T1000 (cell line): ENCODE measurements around the gene CMTM8.

Source experiments
- DNase-seq: peaks from one replicate; lab custom pipeline; 2025; ENCODE audit warnings: mixed read lengths; lab: John Stamatoyannopoulos, UW

The CMTM8 gene

DNA sequence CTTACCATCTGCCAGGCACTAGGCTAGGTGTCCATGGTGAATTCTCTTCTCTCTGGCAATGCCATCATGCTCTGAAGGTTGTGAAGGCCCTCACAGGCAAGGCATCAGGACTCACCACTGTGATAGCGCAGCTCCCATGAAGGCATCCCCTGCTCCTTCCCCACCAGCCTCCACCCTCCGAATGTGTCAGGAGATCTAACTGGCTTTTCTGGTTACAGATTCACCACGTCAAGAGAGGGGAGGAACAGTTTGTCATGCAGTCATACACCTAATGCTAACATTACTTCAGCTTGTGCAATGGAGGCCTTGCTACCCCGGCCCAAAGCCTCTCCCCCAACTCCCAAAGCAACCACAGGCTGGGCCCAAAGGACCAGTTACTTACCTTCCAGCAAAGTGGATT lies 8.9 kb upstream of the CMTM8 start:
- no peak for DNase-seq

GRCh38 chr3:32236377-32236776 lies 2.1 kb upstream of the CMTM8 start:
- no peak for DNase-seq

- DNase-seq: no peak
Observed at GRCh38 chr3:32237670-32238452, 619 bp upstream of the CMTM8 start.

GRCh38 chr3:32239307-32240158 lies 1.1 kb downstream of the CMTM8 start:
- DNase-seq: no peak

DNA sequence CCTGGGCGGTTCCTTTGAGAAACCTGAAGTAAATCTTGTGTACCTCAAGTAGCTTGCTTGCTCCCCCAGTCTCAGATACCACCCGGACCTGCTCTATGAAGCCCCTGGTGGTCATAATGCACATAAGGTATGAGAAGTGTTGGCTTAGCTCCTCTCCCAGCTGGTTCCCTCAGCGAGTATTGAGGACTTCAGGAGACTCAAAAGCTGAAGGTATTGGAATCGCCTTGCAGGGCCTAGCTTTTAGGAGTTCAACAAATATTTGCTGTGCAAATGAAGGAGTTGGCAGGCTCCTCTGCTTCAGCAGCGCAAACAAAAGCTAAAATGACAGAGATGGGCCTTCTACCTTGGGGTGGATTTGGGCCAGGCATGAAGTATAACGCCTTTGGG lies 1.7 kb downstream of the CMTM8 start:
- DNase-seq: no peak

DNA sequence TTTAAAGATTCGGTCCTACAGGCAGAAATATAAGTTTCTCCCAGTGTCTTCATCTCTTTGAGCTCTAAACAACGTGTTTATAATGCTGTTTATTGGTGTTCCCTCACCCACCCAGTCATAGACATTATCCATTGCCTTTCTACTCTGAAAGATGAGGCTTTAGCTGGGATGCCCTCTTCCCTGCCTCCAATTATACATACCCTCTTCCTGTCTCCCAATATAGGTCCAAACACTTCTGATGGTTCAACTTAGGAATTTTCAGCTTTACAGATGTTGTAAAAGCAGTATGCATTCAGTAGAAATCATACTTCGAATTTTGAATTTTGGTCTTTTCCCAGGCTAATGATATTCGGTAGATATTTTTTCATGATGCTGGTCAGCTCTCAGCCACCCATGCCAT lies 2.6 kb downstream of the CMTM8 start:
- no peak for DNase-seq

DNA sequence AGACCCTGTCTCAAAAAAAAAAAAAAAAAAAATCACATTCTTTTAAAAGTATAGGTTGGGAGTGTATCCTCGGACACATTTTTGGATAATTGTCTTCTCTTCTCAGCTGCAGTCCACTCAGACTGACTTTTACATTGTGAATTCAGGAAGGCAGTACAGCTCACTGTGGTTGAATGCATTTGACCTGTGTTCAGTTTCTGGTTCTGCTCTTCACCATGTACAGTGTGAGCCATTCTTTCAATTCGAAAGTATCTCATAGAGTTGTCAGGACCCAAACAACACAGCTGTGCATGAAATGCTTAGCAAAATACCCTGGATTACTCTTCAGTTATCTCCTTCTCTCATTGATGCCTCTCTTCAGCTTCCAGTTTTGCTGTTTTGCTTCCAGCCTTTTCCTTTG lies 5.0 kb downstream of the CMTM8 start:
- DNase-seq: no peak

DNA sequence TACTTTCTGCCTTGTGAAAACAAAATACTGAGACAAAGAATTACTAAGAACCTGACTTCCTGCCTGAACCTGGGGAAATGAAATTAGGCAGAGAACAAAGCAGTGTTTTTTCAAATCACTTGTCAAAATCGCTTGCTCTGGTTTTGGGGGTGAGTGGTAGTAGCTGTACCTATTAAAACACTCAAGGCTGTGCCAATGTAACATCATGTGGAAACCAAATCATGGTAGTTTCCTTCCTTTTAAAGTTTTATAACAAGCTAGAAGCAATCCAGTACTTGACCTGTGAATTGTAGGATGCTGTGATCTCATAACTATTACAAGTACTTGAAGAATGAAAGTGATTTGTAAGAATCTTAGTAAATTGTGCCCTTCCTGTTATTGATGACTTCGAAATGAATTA lies 6.7 kb downstream of the CMTM8 start:
- DNase-seq: no peak

GRCh38 chr3:32246079-32246675 lies 7.7 kb downstream of the CMTM8 start:
- DNase-seq: no peak

DNA sequence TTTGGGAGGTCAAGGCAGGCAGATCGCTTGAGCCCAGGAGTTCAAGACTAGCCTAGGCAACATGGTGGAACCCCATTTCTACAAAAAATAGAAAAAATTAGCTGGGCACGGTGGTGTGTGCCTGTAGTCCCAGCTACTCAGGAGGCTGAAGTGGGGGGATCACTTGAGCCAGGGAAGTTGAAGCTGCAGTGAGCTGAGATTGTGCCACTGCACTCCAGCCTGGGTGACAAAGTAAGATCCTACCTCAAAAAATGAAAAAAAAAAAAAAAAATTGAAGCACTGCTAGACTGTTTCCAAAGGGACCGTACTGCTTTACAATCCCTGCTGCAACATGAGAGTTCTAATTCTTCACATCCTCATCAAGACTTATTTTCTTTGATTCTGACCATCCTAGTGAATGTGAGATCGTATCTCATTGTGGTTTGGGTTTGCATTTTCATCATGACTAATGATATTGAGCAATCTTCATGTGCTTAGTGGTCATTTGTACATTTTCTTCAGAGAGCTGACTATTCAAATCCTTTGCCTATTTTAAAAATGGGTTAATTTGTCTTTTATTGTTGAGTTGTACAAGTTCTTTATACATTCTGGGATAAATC lies 10.8 kb downstream of the CMTM8 start:
- peak; percentile 17 for DNase-seq

DNA sequence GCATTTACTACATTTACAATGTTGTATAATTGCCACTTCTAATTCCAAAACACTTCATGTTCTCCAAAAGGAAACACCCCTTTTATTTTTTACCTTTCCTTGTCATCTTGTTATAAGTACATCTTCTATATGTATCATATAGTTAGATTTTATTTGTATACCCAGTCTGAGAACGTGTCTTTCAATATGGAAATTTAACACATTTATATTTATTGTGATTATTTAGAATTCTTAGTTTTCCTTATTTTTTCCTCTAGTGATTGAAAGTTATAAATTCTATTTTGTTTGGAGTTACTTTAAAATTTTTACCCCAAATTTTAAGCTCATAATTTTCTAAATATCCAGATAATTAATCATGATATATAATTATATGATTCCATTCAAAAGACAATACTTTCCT lies 15.8 kb downstream of the CMTM8 start:
- no peak for DNase-seq

DNA sequence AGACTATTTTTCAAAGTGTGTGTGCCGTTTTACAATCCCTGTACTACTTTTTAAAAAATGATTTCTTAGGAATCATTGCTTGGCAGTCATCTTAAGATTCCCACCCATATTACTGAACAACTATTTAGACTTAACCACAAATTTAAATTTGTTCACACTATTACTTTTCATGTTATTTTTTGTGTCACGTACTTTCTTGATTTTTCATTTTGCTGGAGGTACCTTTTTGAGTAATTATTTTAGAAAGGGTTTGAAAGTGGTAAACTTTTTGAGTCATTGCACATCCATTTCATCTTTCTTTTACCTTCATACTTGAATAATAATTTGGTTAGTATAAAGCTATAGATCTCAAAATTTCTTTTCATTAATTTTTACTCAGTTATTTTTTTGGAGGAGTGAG lies 16.9 kb downstream of the CMTM8 start:
- DNase-seq: no peak

GRCh38 chr3:32256206-32256605 lies 17.7 kb downstream of the CMTM8 start:
- DNase-seq: no peak

DNA sequence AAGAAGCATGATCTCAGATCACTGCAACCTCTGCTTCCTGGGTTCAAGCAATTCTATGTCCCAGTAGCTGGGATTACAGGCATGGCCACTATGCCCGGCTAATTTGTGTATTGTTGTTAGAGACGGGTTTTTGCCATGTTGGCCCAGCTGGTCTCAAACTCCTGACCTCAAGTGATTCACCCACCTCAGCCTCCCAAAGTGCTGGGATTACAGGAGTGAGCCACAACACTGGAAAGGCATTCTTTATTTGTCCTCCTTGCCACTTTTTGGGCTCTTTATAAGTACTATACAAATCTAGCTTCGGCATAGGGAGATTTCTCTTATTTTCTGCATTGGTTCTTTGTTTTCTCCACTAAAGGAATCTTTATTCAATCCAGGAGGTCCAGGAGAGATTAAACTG lies 18.6 kb downstream of the CMTM8 start:
- no peak for DNase-seq

DNA sequence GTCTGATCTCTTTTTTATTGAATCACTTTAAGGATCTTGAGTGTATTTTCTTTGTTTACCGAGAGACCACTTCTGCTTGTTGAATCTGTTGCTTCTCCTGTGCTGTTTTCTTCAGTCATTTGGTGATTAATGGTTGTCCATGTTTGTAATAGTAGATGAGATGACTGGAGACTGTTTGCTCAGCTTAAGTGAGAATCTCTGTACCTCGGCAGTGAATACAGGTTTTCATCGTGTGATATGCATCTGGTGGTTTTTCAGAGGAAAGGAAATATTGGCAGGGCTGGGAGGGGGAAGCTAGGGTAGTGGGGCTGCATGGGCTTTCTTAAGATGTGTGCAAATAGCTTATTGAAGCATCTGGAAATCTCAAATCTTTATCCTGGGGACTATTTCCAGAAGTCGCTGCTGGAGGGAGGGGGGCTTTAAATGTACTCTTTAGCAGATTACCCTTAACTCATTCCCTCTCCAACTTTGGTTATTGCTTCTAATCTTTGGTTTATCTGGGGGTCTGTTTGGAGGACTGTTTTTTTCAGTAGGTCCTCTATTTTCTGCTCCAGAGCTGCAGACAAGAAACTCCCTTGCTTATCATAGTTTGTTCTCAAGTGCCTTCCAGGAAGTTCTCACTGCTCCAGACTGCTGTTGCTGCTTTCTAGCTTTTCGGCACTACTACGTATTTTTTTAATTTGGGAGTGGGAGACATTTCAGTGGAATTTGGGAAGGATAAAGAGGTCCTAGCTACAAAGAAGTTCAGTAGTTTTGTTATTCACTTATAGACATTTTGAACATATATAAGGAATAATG lies 19.4 kb downstream of the CMTM8 start:
- no peak for DNase-seq

- DNase-seq: no peak
Observed at GRCh38 chr3:32258869-32259268, 20.4 kb downstream of the CMTM8 start.

DNA sequence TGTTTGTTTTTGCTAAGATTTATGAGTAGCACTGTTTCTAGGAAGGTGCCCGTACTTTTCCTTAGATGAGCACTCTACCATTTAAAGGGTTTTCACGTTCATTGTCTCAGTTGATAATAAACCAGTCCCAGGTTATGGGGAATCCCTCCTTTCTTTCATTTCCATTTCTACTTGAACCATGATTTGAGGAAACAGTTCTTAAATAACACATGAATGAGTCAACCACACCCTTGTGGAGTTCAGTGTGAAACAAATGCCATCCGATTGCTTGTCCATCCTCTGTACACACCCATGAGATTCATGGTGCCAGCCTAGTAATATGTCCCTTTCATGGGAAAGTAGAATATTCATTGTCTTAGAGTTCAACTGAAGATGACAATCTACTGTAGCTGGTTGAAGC lies 23.1 kb downstream of the CMTM8 start:
- no peak for DNase-seq

GRCh38 chr3:32262201-32262600 lies 23.7 kb downstream of the CMTM8 start:
- DNase-seq: no peak

DNA sequence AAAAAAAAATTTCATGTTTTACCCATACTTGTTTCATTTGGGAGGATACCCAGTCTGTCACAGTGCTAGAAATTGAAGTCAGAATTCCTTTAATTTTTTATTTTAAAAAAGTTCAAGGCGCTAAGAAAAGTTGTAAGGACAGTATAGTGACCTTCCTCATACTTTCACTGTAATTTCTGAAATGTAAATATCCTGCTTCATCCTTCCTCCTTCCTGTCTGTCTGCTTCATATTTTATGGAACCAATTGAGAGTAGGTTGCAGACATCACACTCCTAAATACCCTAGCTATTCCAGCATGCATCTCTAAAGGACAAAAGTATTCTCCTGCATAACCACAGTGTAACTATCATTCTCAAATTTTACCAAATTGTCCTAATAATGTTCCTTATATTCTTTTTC lies 35.8 kb downstream of the CMTM8 start:
- no peak for DNase-seq

- DNase-seq: no peak
Observed at GRCh38 chr3:32275506-32275905, 37.0 kb downstream of the CMTM8 start.

DNA sequence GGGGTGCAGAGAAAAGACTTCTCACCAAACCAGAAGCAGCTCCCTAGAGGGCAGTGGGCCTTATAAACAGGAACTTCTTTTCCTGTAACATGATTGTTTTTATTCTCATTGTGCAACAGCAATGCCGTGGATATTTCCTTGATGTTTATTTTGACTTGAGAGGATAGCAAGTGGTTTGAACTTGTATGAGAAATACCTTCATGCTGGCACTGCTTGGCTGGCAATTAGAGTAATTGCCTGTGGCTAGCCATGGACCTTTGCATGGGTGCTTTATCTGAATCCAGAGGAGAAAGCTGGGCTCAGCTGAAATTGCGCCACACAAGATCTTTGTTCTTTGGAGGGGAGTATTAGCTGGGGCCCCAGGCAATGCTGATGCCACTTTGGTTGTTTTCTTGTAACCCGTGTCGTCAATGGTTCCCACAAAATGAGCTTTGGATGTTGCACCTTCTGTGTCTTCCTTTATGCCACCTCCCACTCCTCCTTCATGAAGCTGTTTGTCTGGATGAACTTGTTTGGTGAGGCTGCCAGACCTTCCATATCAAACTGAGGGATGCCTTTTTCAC lies 37.9 kb downstream of the CMTM8 start:
- peak; percentile 19 for DNase-seq
